ENCODE data around the gene MS4A2.

MS4A2 gene

GRCh38 chr11:60143768-60144167 is 55.3 kb downstream of the MS4A2 start:
- Histone ChIP-seq H3K4me2 (ENCODE audit: insufficient read depth, low read length) (0 out of 2 replicates have a peak overlapping the region, but pooled peaks have one; percentile 15), H4K20me1 (ENCODE audit: insufficient read depth, low read length) (no peaks in the 10 kb centered on the region), H3K27ac (ENCODE audit: low read length) (peak overlapping the region; percentile 23), H3K36me3 (ENCODE audit: insufficient read depth, low read length) (no peaks in the 10 kb centered on the region), H3K9ac (ENCODE audit: low read depth, low read length) (no peak overlapping the region), H3K27me3 (ENCODE audit: insufficient read depth, low read length, poor library complexity) (no peaks in the 10 kb centered on the region), H3K4me3 (ENCODE audit: low read depth in 1 of 2, low read length in 2 of 2) (no peak overlapping the region), H2AFZ (ENCODE audit: low read depth, low read length) (no peak overlapping the region), H3K4me1 (ENCODE audit: insufficient read depth, low read length) (peaks cover 23% of the 10 kb centered on the region), H3K79me2 (ENCODE audit: insufficient read depth, low read length) (no peaks in the 10 kb centered on the region), H3K9me3 (ENCODE audit: insufficient read depth, low read length, severe bottlenecking) (no peaks in the 10 kb centered on the region)
- DNase-seq (no peak), ATAC-seq (ENCODE audit: insufficient read depth, low read depth) (peak; percentile 50; the same call in 1 of the 3 replicates)
- TF ChIP-seq EZH2 (IDR thresholded peaks at IDR 0.05; ENCODE audit: borderline replicate concordance, low read depth, low read length, severe bottlenecking), result no peak
- TF ChIP-seq, protein P1, sequence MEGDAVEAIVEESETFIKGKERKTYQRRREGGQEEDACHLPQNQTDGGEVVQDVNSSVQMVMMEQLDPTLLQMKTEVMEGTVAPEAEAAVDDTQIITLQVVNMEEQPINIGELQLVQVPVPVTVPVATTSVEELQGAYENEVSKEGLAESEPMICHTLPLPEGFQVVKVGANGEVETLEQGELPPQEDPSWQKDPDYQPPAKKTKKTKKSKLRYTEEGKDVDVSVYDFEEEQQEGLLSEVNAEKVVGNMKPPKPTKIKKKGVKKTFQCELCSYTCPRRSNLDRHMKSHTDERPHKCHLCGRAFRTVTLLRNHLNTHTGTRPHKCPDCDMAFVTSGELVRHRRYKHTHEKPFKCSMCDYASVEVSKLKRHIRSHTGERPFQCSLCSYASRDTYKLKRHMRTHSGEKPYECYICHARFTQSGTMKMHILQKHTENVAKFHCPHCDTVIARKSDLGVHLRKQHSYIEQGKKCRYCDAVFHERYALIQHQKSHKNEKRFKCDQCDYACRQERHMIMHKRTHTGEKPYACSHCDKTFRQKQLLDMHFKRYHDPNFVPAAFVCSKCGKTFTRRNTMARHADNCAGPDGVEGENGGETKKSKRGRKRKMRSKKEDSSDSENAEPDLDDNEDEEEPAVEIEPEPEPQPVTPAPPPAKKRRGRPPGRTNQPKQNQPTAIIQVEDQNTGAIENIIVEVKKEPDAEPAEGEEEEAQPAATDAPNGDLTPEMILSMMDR (IDR thresholded peaks at IDR 0.05; ENCODE audit: borderline replicate concordance, extremely low read depth, low read length, poor library complexity, severe bottlenecking), result no peak

- H3K27ac ChIP-seq (ENCODE audit: low read length), result no peak overlapping the region
- no peak overlapping the region for H2AFZ ChIP-seq (ENCODE audit: low read depth, low read length)
- H3K9me3 ChIP-seq (ENCODE audit: insufficient read depth, low read length, severe bottlenecking), result no peaks in the 10 kb centered on the region
- DNase-seq (no peak), ATAC-seq (ENCODE audit: insufficient read depth, low read depth) (no peak)
- no peak for TF ChIP-seq EZH2 (IDR thresholded peaks at IDR 0.05; ENCODE audit: borderline replicate concordance, low read depth, low read length, severe bottlenecking)
- TF ChIP-seq, protein P1 (IDR thresholded peaks at IDR 0.05; ENCODE audit: borderline replicate concordance, extremely low read depth, low read length, poor library complexity, severe bottlenecking), result no peak
- H3K4me1 ChIP-seq (ENCODE audit: insufficient read depth, low read length), result peaks cover 23% of the 10 kb centered on the region
- H3K9ac ChIP-seq (ENCODE audit: low read depth, low read length), result no peak overlapping the region
- no peaks in the 10 kb centered on the region for H3K27me3 ChIP-seq (ENCODE audit: insufficient read depth, low read length, poor library complexity)
- H3K4me2 ChIP-seq (ENCODE audit: insufficient read depth, low read length), result no peak overlapping the region
- no peaks in the 10 kb centered on the region for H3K79me2 ChIP-seq (ENCODE audit: insufficient read depth, low read length)
- no peak overlapping the region for H3K4me3 ChIP-seq (ENCODE audit: low read depth in 1 of 2, low read length in 2 of 2)
- H3K36me3 ChIP-seq (ENCODE audit: insufficient read depth, low read length), result no peaks in the 10 kb centered on the region
- no peaks in the 10 kb centered on the region for H4K20me1 ChIP-seq (ENCODE audit: insufficient read depth, low read length)
Observed at GRCh38 chr11:60145677-60146076, 57.2 kb downstream of the MS4A2 start.
